Liver (tissue), 3 donors: ENCODE data around the gene DPP7.

Source experiments
- SP1 ChIP-seq: IDR thresholded peaks from 2 replicates; pipeline ENCODE4 v1.6.1; 2018; ENCODE audit warnings: antibody characterized with exemption, mild to moderate bottlenecking
- TAF1 ChIP-seq: conservative IDR thresholded peaks from 2 replicates; pipeline ENCODE4 v1.6.1; 2016; ENCODE audit warnings: antibody characterized with exemption, mild to moderate bottlenecking
- TF ChIP-seq, protein P1 (sequence below): IDR thresholded peaks from 2 replicates; pipeline ENCODE4 v1.6.1; 2016; ENCODE audit warnings: antibody characterized with exemption, mild to moderate bottlenecking
- TF ChIP-seq, protein P2 (sequence below): fragments of 150-350 bp; IDR thresholded peaks from 2 replicates; pipeline ENCODE4 v1.5.1; 2017; ENCODE audit warnings: improper control_type of control experiment, low read depth, low read length; ENCODE audit not compliant: missing input control
- donor health status: healthy.
- donor health status: healthy.

DNA sequence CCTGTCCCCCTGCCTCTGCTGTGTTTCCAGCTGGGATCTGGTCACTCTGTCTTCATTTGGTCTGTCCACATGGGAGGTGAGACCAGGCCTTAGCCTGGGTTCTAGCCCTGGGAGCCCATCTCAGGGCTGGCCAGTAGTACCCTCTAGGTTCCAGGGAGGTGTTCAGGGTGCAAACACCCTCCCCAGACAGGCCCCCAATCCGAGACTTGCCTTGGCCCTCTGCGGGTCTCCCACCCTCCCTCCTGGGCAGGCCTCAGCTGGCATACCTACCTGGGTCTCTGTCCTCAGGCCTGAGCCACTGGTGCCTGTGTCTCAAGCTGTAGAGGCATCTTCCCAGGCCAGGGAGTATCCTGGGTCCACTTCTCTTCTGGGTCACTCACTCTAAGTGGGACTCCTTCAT, 43.3 kb downstream of the DPP7 start:
- TF ChIP-seq TAF1, result no peak
- TF ChIP-seq, protein P1, sequence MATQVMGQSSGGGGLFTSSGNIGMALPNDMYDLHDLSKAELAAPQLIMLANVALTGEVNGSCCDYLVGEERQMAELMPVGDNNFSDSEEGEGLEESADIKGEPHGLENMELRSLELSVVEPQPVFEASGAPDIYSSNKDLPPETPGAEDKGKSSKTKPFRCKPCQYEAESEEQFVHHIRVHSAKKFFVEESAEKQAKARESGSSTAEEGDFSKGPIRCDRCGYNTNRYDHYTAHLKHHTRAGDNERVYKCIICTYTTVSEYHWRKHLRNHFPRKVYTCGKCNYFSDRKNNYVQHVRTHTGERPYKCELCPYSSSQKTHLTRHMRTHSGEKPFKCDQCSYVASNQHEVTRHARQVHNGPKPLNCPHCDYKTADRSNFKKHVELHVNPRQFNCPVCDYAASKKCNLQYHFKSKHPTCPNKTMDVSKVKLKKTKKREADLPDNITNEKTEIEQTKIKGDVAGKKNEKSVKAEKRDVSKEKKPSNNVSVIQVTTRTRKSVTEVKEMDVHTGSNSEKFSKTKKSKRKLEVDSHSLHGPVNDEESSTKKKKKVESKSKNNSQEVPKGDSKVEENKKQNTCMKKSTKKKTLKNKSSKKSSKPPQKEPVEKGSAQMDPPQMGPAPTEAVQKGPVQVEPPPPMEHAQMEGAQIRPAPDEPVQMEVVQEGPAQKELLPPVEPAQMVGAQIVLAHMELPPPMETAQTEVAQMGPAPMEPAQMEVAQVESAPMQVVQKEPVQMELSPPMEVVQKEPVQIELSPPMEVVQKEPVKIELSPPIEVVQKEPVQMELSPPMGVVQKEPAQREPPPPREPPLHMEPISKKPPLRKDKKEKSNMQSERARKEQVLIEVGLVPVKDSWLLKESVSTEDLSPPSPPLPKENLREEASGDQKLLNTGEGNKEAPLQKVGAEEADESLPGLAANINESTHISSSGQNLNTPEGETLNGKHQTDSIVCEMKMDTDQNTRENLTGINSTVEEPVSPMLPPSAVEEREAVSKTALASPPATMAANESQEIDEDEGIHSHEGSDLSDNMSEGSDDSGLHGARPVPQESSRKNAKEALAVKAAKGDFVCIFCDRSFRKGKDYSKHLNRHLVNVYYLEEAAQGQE, result no peak
- TF ChIP-seq, protein P2, sequence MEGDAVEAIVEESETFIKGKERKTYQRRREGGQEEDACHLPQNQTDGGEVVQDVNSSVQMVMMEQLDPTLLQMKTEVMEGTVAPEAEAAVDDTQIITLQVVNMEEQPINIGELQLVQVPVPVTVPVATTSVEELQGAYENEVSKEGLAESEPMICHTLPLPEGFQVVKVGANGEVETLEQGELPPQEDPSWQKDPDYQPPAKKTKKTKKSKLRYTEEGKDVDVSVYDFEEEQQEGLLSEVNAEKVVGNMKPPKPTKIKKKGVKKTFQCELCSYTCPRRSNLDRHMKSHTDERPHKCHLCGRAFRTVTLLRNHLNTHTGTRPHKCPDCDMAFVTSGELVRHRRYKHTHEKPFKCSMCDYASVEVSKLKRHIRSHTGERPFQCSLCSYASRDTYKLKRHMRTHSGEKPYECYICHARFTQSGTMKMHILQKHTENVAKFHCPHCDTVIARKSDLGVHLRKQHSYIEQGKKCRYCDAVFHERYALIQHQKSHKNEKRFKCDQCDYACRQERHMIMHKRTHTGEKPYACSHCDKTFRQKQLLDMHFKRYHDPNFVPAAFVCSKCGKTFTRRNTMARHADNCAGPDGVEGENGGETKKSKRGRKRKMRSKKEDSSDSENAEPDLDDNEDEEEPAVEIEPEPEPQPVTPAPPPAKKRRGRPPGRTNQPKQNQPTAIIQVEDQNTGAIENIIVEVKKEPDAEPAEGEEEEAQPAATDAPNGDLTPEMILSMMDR, result no peak
- TF ChIP-seq SP1, result no peak
